ELF-1 (cell line): ENCODE results near the gene TMIGD1.
A peak's percentile ranks its signal among the peaks of the same experiment; 100 is the strongest.

Source experiments
- DNase-seq: peaks from one replicate; pipeline ENCODE4 v3.0.0-alpha.2; 2016; ENCODE audit warnings: low read depth, low spot score

TMIGD1 gene, protein sequence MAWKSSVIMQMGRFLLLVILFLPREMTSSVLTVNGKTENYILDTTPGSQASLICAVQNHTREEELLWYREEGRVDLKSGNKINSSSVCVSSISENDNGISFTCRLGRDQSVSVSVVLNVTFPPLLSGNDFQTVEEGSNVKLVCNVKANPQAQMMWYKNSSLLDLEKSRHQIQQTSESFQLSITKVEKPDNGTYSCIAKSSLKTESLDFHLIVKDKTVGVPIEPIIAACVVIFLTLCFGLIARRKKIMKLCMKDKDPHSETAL

DNA sequence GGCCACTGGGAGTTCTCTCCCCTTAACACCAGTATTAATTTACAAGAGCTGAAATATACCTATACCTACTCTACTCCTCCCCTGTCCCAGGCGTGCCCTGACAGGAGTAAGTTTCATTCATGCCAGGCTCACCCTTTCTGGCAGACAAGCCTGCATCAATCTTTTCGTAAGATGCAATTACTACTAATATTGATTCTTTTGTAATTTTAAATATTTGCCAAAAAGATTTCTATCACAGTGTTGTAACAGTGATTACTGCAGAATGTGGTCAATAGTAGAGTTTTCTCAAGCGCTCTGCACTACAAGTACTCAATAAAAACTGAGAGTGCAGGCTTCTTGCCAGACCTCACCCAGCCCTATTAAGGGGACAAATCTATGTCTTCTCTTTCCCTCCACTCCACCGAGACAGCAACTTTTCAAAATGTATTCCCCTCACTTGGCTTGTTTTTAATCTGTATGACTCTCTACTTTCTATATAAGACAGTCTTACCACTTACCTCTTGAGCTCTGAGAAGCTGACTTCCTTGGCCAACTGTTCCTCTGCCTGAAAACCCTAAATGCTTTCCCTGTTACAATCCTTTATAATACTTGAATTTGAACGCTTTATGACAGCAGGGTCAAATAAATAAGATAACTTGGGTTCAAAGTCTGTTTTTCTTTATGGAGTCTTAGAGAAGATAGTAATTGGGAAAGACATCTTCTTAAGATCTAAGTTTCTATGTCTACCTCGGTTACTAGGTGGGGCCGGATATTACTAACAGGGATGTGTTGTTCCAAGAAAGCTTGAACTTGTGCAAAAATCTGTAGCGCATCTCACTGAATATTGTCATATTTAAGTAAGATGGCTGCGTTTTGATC, at the start of gene TMIGD1:
TMIGD1 (minus strand) TSS at position 555 of the 858 bp plus-strand sequence. CDS start 1,924 bp downstream, outside the sequence.
- no peak for DNase-seq

DNA sequence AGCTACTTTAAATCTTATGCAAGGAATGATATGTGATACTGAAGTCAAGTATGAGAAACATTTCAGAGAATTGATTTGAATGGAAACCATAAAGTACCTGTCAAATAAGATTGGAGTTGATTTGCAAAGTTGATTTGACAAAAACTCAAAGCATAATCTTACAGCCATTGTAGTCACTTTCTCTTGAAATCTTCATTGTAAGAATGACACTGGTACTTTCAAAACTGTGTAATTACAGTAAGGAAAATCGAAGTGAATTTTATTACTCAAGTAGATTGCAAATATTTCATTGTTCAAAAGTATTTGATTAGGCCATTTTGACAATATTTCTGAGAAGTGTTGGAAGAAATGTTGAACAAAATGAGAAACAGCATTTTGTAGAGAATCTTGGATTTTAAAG, 48.5 kb upstream of the TMIGD1 start:
- DNase-seq = no peak

DNA sequence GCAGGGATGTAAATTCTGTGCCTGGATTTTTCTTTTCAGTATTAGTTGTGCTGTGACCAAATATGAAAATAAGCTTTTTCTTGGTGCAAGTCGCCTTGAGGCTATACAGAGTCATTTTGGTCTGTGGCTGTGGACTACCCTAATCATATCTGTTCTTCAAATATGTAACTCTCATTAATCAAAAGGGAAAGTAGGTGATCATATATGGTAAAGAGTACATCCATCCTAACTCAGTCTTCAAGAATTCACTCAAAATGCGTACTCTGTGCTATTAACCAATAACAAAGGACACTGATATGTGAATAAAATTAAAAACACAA, 47.4 kb upstream of the TMIGD1 start:
- no peak for DNase-seq

DNA sequence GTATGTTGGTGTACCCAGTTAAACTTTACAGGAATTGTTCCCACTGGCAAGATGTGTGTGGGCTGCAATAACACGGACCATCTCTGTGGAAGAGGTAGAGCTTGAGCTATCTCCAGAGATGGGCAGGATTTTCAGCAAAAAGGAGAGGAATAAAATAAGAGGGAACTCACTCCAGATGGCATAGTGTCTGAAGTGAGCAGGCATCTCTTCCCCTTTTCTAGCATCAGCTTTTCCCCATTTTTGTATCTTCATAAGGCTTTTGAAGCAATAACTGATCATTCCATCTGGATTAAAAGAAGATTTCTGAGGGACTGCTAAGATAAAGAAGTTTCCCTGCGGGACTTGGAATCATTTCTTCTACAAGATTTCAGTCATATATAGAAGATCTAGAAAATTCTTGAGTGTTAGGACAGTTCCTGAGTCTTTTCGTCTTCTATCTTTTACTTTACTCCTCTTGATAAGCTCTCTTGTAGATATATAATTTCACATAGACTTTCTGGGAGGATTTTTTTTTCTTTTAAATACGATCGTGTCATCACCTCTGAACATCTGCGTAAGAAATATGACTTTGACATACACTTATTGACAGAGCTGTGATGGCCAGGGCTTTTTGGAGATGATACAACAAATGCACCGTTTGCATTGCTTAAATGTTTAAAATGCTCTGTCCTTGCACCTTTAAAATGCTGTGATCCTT, 46.9 kb upstream of the TMIGD1 start:
- DNase-seq = no peak

DNA sequence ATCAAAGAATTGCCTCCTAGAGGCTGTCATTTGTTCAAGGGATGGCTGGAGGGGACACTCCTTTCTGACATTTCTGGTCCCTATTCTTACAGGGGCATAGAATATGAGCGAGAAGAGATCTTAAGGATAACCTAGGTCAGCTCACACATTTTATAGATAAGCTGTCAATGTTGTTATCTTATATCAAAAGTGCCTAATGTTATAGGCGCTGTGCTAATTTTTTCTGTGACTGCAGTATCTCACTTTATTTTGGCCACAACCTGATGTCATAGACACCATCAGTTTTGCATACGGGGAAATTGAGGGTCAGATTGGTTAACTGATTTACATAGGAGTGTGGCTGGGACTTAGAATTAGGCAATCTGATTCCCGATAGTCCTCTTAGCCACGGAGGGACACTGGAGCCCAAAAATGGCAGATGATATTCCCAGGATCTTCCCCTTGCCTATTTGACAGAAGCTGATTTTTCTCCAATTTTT, 46.1 kb upstream of the TMIGD1 start:
- no peak for DNase-seq

DNA sequence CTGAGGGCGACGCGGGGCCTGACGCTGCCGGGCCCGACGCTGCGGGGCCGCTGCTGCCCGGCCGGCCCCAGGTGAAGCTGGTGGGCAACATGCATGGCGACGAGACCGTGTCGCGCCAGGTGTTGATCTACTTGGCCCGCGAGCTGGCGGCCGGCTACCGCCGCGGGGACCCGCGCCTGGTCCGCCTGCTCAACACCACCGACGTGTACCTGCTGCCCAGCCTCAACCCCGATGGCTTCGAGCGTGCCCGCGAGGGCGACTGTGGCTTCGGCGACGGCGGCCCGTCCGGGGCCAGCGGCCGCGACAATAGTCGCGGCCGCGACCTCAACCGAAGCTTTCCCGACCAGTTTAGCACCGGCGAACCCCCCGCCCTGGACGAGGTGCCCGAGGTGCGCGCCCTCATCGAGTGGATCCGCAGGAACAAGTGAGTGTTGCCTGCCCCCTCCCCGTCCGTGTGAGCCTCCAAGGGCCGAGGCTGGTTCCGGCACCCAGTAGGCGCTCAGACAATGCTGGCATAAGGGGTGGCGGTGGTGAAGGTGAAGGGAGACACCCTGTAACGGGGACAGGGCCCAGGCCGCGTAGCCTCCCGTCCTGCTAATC, 45.5 kb upstream of the TMIGD1 start:
- DNase-seq = no peak

DNA sequence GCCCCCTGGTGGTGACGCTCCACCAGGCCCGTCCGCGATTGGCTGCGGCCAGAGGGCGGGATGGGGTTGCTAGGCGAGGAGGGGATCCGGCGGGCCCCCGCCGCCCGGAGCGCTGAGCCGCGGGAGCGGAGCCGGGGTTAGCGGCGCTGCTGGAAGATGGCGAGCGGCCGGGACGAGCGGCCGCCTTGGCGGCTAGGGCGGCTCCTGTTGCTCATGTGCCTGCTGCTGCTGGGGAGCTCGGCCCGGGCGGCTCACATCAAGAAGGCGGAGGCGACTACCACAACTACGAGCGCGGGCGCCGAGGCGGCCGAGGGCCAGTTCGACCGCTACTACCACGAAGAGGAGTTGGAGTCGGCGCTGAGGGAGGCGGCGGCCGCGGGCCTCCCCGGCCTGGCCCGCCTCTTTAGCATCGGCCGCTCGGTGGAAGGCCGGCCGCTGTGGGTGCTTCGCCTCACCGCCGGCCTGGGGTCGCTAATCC, 45.0 kb upstream of the TMIGD1 start, which contains the start of gene CPD:
CPD (plus strand) TSS at position 103 of the 478 bp plus-strand sequence; CDS start at position 157, 54 bp downstream.
- DNase-seq = peak; percentile 99

DNA sequence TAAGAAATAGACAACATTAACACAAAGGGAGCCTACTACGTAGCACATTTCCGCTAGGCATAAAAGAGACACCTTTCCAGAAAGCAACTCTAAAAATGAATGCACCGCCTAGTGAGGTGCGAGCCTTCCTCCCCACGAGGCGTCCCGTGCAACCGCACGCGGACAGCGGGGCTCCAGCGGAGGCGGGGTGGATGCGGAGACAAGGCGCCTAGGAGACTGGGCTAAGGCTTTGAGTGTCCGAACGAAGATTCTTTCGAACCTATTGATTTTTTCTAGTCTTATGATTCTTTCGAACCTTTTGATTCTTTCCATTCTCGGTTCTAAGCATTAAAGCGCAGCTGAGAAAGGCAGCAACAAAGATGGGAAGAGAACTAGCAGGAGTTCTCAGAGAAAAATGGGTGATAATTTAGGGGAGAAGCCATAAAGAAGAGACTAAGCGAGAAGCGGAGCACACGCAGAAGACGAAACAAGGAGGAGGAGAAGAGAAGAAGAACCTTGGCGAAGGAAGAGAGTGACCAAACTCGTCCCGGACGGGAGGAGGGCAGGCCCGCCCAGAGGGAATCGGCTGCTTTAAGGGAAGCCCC, 44.5 kb upstream of the TMIGD1 start:
- no peak for DNase-seq

DNA sequence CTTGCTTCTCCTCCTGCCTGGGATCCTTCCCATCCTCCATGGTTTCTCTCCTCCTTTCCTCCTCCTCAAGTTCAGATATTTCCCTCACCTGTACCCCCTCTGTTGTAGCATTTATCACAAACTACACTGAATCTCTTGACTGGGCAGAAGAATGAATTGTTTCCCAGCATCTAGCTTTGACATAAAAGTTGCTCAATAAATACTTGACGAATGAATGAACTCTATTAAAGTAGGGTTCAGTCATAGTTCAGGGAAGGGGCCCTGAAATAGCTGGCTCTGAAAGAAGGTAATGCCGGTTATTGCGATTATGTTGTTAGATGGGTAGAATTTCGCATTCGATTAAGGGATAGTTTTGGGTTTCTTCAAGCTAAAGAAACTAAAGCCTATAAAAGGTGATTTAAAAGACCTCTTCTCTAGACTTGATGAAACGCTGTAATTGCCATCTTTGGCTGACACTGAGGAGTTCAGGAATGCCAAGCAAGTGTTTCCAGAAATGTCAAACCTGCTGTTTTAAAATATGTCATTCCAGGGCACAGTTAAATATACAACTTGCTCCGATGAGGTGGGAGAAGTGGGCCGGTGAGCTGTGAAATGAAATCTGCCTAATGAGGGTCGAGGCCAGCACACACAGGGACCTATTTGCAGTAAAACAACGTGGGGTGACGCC, 43.9 kb upstream of the TMIGD1 start:
- DNase-seq = no peak

DNA sequence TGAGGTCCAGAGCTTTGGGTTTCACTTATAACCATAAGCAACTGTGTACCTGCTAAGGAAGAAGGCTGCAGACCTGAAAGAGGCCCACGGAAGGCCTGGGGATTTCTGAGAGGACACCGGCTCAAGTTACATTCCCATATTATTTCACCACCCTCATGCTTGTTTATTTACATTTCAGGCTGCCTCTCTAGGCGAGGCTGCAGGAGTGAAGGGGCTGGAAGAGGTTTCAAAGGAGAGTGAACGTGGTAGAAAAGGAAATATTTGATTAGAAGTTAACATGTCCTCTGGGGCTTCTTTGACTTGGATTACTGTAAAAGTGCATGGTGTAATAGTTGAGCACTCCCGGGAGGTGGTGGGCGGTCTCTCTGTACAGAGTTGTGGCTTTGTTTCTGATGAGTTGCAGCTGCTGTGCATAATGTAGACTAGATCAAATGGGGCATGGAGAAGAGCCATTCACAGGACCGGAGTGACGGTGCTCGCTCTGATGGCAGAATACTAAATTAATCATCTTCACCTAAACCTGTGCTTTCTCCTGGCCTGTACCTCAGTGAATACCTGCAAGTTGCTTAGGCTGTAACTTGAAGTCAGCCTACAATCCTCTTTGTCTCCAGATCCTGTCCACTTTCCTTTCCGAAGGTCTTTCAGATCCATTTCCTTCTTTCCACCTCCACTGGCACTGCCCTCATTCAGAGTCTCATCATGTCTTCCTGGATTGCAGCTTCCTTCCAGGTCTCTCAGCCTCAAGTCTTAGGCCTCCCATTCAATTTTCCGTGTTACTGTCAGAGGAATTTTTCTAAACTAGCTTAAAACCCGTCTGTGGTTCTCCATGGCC, 43.0 kb upstream of the TMIGD1 start:
- DNase-seq = peak; percentile 56

DNA sequence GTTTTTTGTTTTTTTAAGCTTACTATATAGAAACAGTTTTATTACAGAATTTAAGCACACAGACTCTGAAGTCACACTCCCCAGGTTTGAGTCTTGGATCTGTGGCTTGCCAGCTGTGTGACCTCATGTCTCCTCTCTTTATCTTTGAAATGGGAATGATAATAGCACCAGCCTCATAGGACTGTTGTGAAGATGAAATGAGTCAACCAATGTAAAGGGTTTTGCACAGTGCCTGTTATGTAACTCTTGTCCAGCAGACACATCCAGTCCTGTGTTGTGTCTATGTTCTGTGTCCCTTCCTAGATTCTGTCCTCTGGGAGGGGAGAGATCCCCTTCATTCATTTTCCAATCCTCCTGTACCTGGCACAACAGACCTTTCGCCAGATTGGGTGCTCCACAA, 41.8 kb upstream of the TMIGD1 start:
- DNase-seq = no peak

DNA sequence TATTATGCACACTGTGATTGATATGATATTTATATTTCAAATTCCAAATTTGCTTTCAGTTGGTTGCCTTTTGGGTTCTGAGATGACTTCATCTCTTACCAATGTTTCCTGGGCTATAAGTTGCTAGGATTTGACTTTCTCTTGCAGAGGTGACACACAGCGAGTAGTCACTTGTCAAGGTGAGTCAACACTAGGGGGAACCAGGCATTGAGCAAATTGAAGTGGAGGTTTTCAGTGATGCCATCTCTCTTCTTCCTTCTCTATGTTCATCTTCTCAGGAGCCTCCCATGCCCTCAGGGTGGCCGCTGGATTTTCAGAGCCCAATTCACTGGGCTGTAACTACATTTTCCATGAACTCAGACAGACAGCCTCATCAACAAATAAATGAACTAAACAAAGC, 38.9 kb upstream of the TMIGD1 start:
- peak; percentile 33 for DNase-seq

DNA sequence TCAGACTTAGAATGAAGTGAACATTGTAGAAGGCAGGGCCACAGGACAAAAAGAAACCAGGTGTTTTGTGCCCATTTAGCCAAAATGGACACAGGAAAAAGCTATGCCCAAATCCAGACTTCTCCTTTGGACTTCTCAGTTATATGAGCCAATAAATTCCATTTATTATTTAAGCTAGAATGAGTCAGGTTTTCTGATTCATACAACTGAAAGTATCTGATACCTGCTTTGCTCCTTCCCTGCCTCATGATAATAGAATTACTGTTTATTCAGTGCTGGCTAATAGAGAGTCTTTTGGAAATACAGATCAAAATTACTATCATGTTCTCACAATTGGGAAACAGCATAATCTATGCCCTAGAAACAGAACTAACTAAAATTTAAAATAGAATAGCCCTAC, 36.1 kb upstream of the TMIGD1 start:
- no peak for DNase-seq

DNA sequence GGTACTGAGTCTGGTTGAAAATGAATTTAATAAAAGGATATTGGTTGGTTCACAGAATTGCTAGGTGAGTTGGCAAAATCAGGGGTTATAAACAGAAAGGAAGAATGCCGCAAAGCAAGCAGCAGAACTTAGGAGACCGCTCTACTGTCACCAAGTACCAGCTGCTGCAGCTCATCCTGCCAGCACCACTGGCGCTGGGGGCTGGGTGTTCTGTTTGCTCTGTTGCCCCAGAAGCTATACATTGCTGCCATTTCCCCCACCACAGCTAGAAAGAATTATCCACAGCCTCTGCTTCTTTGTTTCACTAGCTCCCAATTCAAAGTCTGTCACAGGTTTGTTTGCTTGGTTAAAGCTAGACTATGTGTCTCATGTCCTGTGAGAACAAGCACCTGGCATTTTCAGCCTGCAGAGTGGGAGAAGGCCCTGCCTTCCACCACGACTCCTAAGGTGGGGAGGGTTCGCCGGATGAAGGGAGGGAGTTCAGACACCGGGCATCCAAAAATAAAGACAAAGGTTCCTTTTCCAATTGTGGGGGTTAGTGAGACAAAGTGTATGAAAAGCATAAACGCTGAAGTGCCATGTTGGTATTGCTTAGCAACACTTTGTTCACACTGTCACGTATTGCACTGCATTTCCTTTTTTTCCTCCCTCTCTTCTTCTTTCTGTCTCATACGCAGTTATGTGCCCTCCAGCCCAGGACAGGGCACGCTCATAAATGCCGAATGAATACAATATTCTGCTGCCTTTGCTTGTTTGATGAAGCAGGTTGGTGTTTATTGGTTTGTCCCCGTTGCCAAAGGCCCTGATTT, 35.3 kb upstream of the TMIGD1 start:
- no peak for DNase-seq

DNA sequence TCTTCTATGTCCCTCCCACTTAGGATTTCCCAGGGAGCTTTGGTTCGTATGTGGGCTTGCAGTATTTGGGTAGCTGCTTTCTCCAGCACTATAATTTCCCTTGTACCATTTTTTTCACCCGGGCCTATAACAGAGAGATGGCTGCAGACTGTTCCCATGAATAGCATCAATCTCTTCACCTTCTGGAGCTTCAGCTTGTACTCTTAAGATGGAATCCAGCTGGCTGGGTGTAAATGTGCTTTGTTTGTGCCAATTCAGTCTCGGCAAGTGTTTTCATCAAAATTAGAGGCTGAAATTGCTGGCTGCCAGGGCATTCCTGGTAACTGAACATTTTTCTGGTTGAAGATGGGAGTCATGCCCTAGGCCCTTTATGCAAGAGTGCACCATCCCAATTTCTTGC, 32.7 kb upstream of the TMIGD1 start:
- no peak for DNase-seq

DNA sequence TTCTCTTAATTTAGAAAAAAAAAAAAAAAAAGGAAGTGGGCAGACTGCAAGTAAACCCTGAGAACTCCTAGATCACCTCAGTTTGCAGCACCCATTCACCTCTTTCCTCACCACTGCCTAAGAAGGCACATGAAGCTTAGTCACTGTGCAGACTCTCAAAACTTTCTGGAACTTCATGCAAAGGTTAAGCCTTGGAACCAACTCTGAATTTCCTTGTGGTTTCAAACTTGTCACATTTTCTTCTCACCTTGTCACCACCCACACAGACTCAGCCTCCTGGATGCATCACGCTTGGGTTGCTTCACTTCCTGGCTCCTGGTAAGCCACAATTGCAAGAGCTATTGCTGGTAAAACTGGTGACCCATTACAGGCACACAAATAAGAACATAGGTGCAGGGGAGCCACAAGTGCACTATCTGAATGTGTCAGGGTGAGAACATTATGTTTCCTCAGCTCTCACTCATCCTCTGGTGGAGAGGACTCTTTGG, 29.9 kb upstream of the TMIGD1 start:
- DNase-seq = no peak

DNA sequence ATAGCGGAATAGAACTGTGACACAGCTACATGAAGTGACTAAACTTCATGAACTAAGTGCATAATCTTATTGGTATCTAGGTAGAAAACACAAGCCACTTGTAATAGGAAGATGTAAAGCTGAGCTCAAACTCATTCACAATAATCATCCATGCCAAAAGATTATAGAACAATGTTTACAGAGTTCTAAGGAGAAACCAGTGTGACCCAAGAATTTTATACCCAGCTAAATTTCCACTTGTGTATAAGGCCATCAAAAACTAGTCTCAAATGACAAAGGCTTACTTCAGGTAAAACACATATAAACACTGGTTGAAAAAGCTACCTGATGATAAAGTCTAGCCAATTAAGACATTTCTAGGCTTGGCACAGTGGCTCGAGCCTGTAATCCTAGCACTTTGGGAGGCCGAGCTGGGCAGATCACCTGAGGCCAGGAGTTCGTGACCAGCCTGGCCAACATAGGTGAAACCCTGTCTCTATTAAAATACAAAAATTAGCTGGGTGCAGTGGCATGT, 28.0 kb upstream of the TMIGD1 start:
- no peak for DNase-seq

DNA sequence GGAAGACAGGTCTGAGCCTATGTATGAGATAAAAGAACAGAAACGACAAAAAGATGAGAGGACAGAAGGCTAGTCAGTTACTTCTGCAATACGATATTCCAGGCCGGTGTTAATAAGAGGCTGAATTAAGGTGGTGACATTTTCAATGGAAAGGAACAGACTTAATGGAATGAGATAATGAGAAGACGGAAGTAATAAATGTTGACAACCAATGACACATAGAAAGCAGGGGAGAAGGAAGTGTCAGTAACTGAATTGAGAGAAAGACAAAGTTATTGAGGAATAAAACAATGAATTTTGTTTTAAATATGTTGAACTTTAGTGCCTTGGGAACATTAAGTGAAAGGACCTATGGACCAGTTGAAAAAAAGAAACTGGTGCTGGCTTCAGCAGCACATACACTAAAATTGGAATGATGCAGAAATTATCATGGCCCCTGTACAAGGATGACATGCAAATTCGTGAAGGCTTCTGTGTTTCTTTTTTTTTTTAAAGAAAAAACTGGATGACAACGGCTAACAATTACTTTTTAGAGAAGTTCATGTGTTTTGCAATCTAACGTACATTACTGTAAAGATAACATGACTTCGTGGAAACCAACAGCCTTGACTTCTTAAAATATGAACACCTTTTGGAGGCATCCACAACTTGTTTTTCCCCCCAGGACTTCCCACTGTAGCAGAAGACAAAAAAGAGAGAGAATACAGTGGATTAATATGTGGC, 26.4 kb upstream of the TMIGD1 start:
- no peak for DNase-seq
